ENCODE results near the gene SCAF8.

DNA sequence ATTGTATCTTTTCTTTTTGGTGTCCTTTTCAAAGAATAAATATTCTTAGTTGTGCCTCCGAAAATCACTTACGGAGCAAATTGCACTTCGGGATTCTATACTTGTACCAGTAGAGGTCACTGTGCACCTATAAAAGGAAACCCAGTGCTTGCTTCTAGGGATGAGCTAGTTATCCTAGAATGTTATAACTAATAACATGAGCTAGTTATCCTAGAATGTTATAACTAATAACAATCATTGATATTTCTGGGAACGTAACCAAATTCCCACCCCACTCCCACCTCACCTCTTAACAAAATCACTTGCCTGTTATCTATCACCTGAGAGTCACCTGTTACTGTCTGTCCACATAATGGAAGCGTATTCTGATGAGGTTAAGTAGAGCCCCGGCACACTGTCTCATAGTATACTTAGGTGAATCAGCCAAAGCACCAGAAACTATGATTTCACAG lies 135.0 kb downstream of the SCAF8 start:
- TF ChIP-seq CTCF (IDR thresholded peaks at IDR 0.05) (peak; percentile 9 to 53 (median 36)), POLR2A (IDR thresholded peaks at IDR 0.05) (no peak)

All from ovary (tissue), 3 donors.